HEK293T (cell line): Measurements from ENCODE around the gene THSD8.

ENCODE experiments used
- BHLHE40 ChIP-seq: fragments of 450-650 bp; IDR thresholded peaks from 2 replicates; pipeline ENCODE4 v1.6.1; 2016; ENCODE audit warnings: mild to moderate bottlenecking, moderate library complexity, borderline replicate concordance
- CTBP1 ChIP-seq: fragments of 450-650 bp; IDR thresholded peaks from 2 replicates; pipeline ENCODE4 v1.6.1; 2016; ENCODE audit warnings: borderline replicate concordance
- ELF4 ChIP-seq: fragments of 450-650 bp; IDR thresholded peaks from 2 replicates; pipeline ENCODE4 v1.6.1; 2017; ENCODE audit warnings: antibody characterized with exemption
- FOXA1 ChIP-seq: fragments of 450-650 bp; IDR thresholded peaks from 2 replicates; pipeline ENCODE4 v1.6.1; 2016; ENCODE audit warnings: mild to moderate bottlenecking
- FOXK2 ChIP-seq: fragments of 450-650 bp; IDR thresholded peaks from 2 replicates; pipeline ENCODE4 v1.6.1; 2016; ENCODE audit warnings: mild to moderate bottlenecking
- FOXM1 ChIP-seq: fragments of 450-650 bp; IDR thresholded peaks from 2 replicates; pipeline ENCODE4 v1.6.1; 2017; ENCODE audit warnings: mild to moderate bottlenecking, borderline replicate concordance
- HDGF ChIP-seq: fragments of 450-650 bp; IDR thresholded peaks from 2 replicates; pipeline ENCODE4 v1.6.1; 2017; ENCODE audit warnings: antibody characterized with exemption, borderline replicate concordance
- L3MBTL2 ChIP-seq: fragments of 450-650 bp; conservative IDR thresholded peaks from 2 replicates; pipeline ENCODE4 v1.6.1; 2016; ENCODE audit warnings: mild to moderate bottlenecking
- LEF1 ChIP-seq: fragments of 450-650 bp; IDR thresholded peaks from 2 replicates; pipeline ENCODE4 v1.6.1; 2017; ENCODE audit warnings: mild to moderate bottlenecking, borderline replicate concordance
- NFRKB ChIP-seq: fragments of 450-650 bp; IDR thresholded peaks from 2 replicates; pipeline ENCODE4 v1.6.1; 2016; ENCODE audit warnings: mild to moderate bottlenecking, moderate library complexity
- SP1 ChIP-seq: fragments of 450-650 bp; IDR thresholded peaks from 2 replicates; pipeline ENCODE4 v1.6.1; 2017
- SUZ12 ChIP-seq: fragments of 450-650 bp; IDR thresholded peaks from 2 replicates; pipeline ENCODE4 v1.6.1; 2016; ENCODE audit warnings: mild to moderate bottlenecking
- TARDBP ChIP-seq: fragments of 450-650 bp; IDR thresholded peaks from 2 replicates; pipeline ENCODE4 v1.6.1; 2016
- ZNF384 ChIP-seq: fragments of 450-650 bp; IDR thresholded peaks from 2 replicates; pipeline ENCODE4 v1.6.1; 2016

DNA sequence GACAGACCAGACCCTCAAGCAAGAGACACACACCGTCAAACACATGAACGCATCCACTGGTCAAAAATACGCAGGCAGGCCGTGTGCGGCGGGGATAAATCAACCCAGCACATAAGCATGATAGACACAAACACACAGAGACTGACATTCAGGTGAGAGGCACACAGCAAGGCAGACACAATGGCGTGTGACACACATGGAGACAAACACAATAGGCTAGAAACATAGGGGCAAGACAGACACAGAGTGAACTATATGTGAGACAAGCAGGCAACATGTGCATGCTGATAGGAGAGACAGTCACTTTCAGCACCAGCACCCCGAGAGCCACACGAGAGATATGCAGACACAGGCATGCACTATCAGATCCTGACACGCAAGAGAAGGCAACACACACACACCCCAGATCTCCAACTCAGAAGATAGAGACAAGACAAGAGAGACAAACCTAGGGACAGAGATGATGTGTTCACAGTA, 17.4 kb upstream of the THSD8 start:
- TF ChIP-seq FOXM1 (no peak), ELF4 (no peak), L3MBTL2 (no peak), SP1 (no peak), BHLHE40 (no peak), FOXK2 (no peak), SUZ12 (no peak), NFRKB (no peak), HDGF (no peak), ZNF384 (no peak), CTBP1 (no peak), TARDBP (no peak), LEF1 (no peak), FOXA1 (no peak)
